GM12872 (cell line): ENCODE measurements around the gene SLC6A13.

ENCODE experiments used
- CTCF ChIP-seq: IDR thresholded peaks from 3 replicates; pipeline ENCODE4 v1.5.1; 2011; ENCODE audit warnings: low read depth, mild to moderate bottlenecking, low read length, moderate library complexity; ENCODE audit not compliant: insufficient read depth

The SLC6A13 gene

GRCh38 chr12:237026-237815 is 25.4 kb downstream of the SLC6A13 start:
- no peak for TF ChIP-seq CTCF

GRCh38 chr12:236445-236844 is 26.2 kb downstream of the SLC6A13 start:
- no peak for TF ChIP-seq CTCF

- no peak for TF ChIP-seq CTCF
Observed at GRCh38 chr12:234891-235415, 27.7 kb downstream of the SLC6A13 start.

- no peak for TF ChIP-seq CTCF
Observed at GRCh38 chr12:234019-234418, 28.6 kb downstream of the SLC6A13 start.

GRCh38 chr12:233615-233968 is 29.0 kb downstream of the SLC6A13 start:
- TF ChIP-seq CTCF: no peak

- no peak for TF ChIP-seq CTCF
Observed at GRCh38 chr12:232731-233614, 29.7 kb downstream of the SLC6A13 start.

- no peak for TF ChIP-seq CTCF
Observed at GRCh38 chr12:230925-231671, 31.5 kb downstream of the SLC6A13 start.
